Measurements from ENCODE around the gene GSTP1. TPM values are rescaled to one million over a fixed set of nuclear protein-coding genes. Genes with fewer than 3 reads are reported as not detected.

The GSTP1 gene
- total and polyA plus RNA-seq, 2 of the 8 experiments (the other 6 are each of a cell fraction or from before 2014, with no cell fraction given): 1,454 to 3,329 TPM

- Histone ChIP-seq H2BK20ac (ENCODE audit: low read length) (0 out of 2 replicates have a peak overlapping the region, but pooled peaks have one; percentile 43), H3K4me3 (ENCODE audit: extremely low read depth in 1 of 4, insufficient read depth in 2 of 4, low read depth in 3 of 4, low read length in 4 of 4) (no peak overlapping the region), H4K91ac (replicated peaks; ENCODE audit: insufficient read length, low read length) (no peak overlapping the region), H2BK120ac (replicated peaks; ENCODE audit: low read depth, low read length) (no peak overlapping the region), H3K4me1 (replicated peaks in 1 of 4; ENCODE audit: control insufficient read depth in 3 of 4, insufficient read depth in 4 of 4, low read length in 3 of 4) (peaks cover 0 to 29% (median 18%) of the 10 kb centered on the region in 4 experiments; a peak in 6 of 7 replicates), H2BK15ac (ENCODE audit: low read length) (0 out of 2 replicates have a peak overlapping the region, but pooled peaks have one; percentile 46), H2AFZ (ENCODE audit: low read length) (no peak overlapping the region), H4K20me1 (replicated peaks in 1 of 2; ENCODE audit: control insufficient read depth in 1 of 2, insufficient read depth in 2 of 2, low read length in 2 of 2) (no peaks in the 10 kb centered on the region), H3K36me3 (ENCODE audit: control insufficient read depth in 2 of 4, insufficient read depth in 4 of 4, low read length in 3 of 4) (no peaks in the 10 kb centered on the region), H3K4ac (replicated peaks; ENCODE audit: insufficient read length, low read depth, low read length) (no peak overlapping the region), H4K8ac (ENCODE audit: extremely low read depth, insufficient read depth, low read length) (no peak overlapping the region), H2AK5ac (ENCODE audit: low read depth, low read length) (no peak overlapping the region; the same call in 1 of the 2 replicates), H3K56ac (replicated peaks; ENCODE audit: insufficient read length, low read depth, low read length) (no peak overlapping the region), H3K79me1 (ENCODE audit: low read depth, low read length) (no peaks in the 10 kb centered on the region), H4K5ac (ENCODE audit: insufficient read length, low read depth, low read length) (no peak overlapping the region), H2BK12ac (ENCODE audit: low read depth, low read length) (peak overlapping the region; percentile 7; the same call in 1 of the 2 replicates), H3K27me3 (replicated peaks in 1 of 4; ENCODE audit: control insufficient read depth in 3 of 4, extremely low read depth in 1 of 4, insufficient read depth in 3 of 4, low read length in 3 of 4) (no peaks in the 10 kb centered on the region; a peak in 1 of 7 replicates), H3K18ac (ENCODE audit: extremely low read depth, low read length) (no peak overlapping the region), H3K9me3 (ENCODE audit: insufficient read depth in 2 of 2, low read depth in 1 of 2, low read length in 1 of 2) (no peaks in the 10 kb centered on the region), H3K4me2 (ENCODE audit: insufficient read depth in 1 of 2, low read depth in 2 of 2, low read length in 2 of 2) (no peak overlapping the region), H3K79me2 (ENCODE audit: control insufficient read depth in 1 of 2, insufficient read depth in 2 of 2, low read length in 2 of 2) (no peaks in the 10 kb centered on the region), H3K23ac (ENCODE audit: insufficient read length) (no peak overlapping the region), H3K23me2 (ENCODE audit: low read depth, low read length) (peaks cover 2% of the 10 kb centered on the region; the same call in 1 of the 2 replicates), H3K9ac (replicated peaks in 1 of 4; ENCODE audit: extremely low read depth in 1 of 4, low read depth in 3 of 4, low read length in 3 of 4) (no peak overlapping the region), H3K14ac (ENCODE audit: insufficient read length) (no peak overlapping the region), H2BK5ac (ENCODE audit: low read depth, low read length) (no peak overlapping the region), H3K27ac (ENCODE audit: low read depth, low read length) (no peak overlapping the region)
- ChIA-PET POLR2A (ENCODE audit: partially characterized antibody) (interaction anchor here (1.2 to 11.7 kb wide), 4 partner anchors 14 to 55 kb away, joined by 3 to 194 read pairs (median 4); partner anchors contain the start of gene GSTP1), CTCF (ENCODE audit: partially characterized antibody) (interaction anchor here (1.0 to 10.1 kb wide), 12 partner anchors 8 to 168 kb away, joined by 3 to 117 read pairs (median 4); partner anchors contain the start of genes ACY3 and TBX10)
- FAIRE-seq: no peak
- 83% methylated on average over 9 of the region's 12 CpGs; no CpG with 5 or more reads in 1 of the 2 experiments for WGBS, 2 experiments (ENCODE audit: extremely low coverage in 1 of 2, insufficient coverage in 1 of 2, insufficient read length in 1 of 2, insufficient replicate concordance in 2 of 2, low coverage in 1 of 2, low lambda C conversion rate in 2 of 2, missing lambda C conversion rate in 1 of 2)
- DNase-seq (ENCODE audit: low read depth in 1 of 2, low spot score in 2 of 2): no peak
- TF ChIP-seq KDM1A (IDR thresholded peaks at IDR 0.05; ENCODE audit: borderline replicate concordance, low read length): peak; percentile 70
- no peak for TF ChIP-seq BRCA1 (IDR thresholded peaks at IDR 0.05; ENCODE audit: low read depth, low read length)
- TF ChIP-seq, protein P1, sequence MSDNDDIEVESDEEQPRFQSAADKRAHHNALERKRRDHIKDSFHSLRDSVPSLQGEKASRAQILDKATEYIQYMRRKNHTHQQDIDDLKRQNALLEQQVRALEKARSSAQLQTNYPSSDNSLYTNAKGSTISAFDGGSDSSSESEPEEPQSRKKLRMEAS (IDR thresholded peaks at IDR 0.05): no peak
- TF ChIP-seq SP1 (IDR thresholded peaks at IDR 0.05; ENCODE audit: low read depth, low read length): no peak
- TF ChIP-seq POLR2A (IDR thresholded peaks at IDR 0.05; ENCODE audit: control extremely low read depth in 1 of 2, low read depth in 2 of 2, low read length in 2 of 2): peak in 1 of 2 experiments; percentile 61; a peak in 1 of 3 replicates
- TF ChIP-seq POLR2AphosphoS5 (IDR thresholded peaks at IDR 0.05; ENCODE audit: low read depth, low read length): no peak
- TF ChIP-seq TAF7 (optimal IDR thresholded peaks at IDR 0.05; ENCODE audit: borderline replicate concordance, low read depth, low read length): no peak
- no peak for TF ChIP-seq MAFK (IDR thresholded peaks at IDR 0.05; ENCODE audit: low read depth, low read length)
- TF ChIP-seq SRF (IDR thresholded peaks at IDR 0.05; ENCODE audit: low read depth, low read length): no peak
- no peak for TF ChIP-seq CREB1 (IDR thresholded peaks at IDR 0.05)
- TF ChIP-seq GABPA (IDR thresholded peaks at IDR 0.05; ENCODE audit: borderline replicate concordance, insufficient read depth, low read length): no peak
- no peak for TF ChIP-seq TEAD4 (IDR thresholded peaks at IDR 0.05; ENCODE audit: low read depth, low read length)
- no peak for TF ChIP-seq RBBP5 (IDR thresholded peaks at IDR 0.05; ENCODE audit: borderline replicate concordance, low read depth, low read length)
These were observed 48.8 kb downstream of the GSTP1 start for GRCh38 chr11:67632175-67632981.
